Peyer's patch (tissue), 4 donors: ENCODE measurements around the gene CERS6. TPM values are rescaled to one million over a fixed set of nuclear protein-coding genes. Genes with fewer than 3 reads are reported as not detected.

Source experiments
- DNase-seq, 3 donors: peaks; one replicate each; pipeline ENCODE4 v3.0.0-alpha.2; 2017 to 2019
- H3K27ac ChIP-seq, 4 donors: fragments of 200-600 bp; sonication (generic); one replicate each; pipeline ENCODE4 v1.5.1; 2016 to 2019
- H3K27me3 ChIP-seq, 2 donors: fragments of 200-600 bp; sonication (generic); one replicate each; pipeline ENCODE4 v1.5.1; 2019
- H3K36me3 ChIP-seq, 3 donors: fragments of 200-600 bp; sonication (generic); one replicate each; pipeline ENCODE4 v1.5.1; 2016 to 2019
- H3K4me1 ChIP-seq, 4 donors: fragments of 200-600 bp; sonication (generic); one replicate each; pipeline ENCODE4 v1.5.1; 2016 to 2019
- H3K4me3 ChIP-seq, 4 donors: fragments of 200-600 bp; sonication (generic); 1 replicate in 3 of 4; 2 replicates in 1 of 4; pipeline ENCODE4 v1.5.1; 2016 to 2019; ENCODE audit warnings: mild to moderate bottlenecking in 1 of 4
- H3K9me3 ChIP-seq, 4 donors: fragments of 200-600 bp; sonication (generic); one replicate each; pipeline ENCODE4 v1.5.1; 2016 to 2019; ENCODE audit warnings: mild to moderate bottlenecking in 1 of 4
- POLR2A ChIP-seq, 2 donors: fragments of 450-650 bp; IDR thresholded peaks; one replicate each; pipeline ENCODE4 v1.5.1; 2017; ENCODE audit warnings: antibody characterized with exemption in 2 of 2, mild to moderate bottlenecking in 2 of 2, moderate library complexity in 2 of 2
- total RNA-seq, 4 donors: library from RNA; depleted of rRNA; stranded (reverse); fragments of >200 nt; gene quantifications; one replicate each; pipeline ENCODE4 v1.1.0, GENCODE V29; 2016
- TF ChIP-seq, protein P1 (sequence below), 6 experiments: fragments of 450-650 bp in 4 of 6; fragments of 200-600 bp in 2 of 6; sonication (generic) in 1 of 6; IDR thresholded peaks; one replicate each; pipeline ENCODE4 v1.5.1; 2017 to 2019; ENCODE audit warnings: antibody characterized with exemption in 6 of 6, mild to moderate bottlenecking in 3 of 6, moderate library complexity in 1 of 6

The CERS6 gene
- total RNA-seq, 4 donors from 2014 or later = 28.1 to 110 (median 96.7) TPM

- TF ChIP-seq, protein P1, sequence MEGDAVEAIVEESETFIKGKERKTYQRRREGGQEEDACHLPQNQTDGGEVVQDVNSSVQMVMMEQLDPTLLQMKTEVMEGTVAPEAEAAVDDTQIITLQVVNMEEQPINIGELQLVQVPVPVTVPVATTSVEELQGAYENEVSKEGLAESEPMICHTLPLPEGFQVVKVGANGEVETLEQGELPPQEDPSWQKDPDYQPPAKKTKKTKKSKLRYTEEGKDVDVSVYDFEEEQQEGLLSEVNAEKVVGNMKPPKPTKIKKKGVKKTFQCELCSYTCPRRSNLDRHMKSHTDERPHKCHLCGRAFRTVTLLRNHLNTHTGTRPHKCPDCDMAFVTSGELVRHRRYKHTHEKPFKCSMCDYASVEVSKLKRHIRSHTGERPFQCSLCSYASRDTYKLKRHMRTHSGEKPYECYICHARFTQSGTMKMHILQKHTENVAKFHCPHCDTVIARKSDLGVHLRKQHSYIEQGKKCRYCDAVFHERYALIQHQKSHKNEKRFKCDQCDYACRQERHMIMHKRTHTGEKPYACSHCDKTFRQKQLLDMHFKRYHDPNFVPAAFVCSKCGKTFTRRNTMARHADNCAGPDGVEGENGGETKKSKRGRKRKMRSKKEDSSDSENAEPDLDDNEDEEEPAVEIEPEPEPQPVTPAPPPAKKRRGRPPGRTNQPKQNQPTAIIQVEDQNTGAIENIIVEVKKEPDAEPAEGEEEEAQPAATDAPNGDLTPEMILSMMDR (IDR thresholded peaks at IDR 0.05) = no peak
- no peak for TF ChIP-seq POLR2A (IDR thresholded peaks at IDR 0.05)
- Histone ChIP-seq H3K36me3 (no peaks in the 10 kb centered on the region), H3K9me3 (no peaks in the 10 kb centered on the region), H3K27me3 (no peaks in the 10 kb centered on the region), H3K27ac (no peak overlapping the region), H3K4me1 (no peaks in the 10 kb centered on the region), H3K4me3 (no peak overlapping the region)
- DNase-seq = no peak
These were observed 48.3 kb downstream of the CERS6 start for GRCh38 chr2:168504323-168504722.

DNA sequence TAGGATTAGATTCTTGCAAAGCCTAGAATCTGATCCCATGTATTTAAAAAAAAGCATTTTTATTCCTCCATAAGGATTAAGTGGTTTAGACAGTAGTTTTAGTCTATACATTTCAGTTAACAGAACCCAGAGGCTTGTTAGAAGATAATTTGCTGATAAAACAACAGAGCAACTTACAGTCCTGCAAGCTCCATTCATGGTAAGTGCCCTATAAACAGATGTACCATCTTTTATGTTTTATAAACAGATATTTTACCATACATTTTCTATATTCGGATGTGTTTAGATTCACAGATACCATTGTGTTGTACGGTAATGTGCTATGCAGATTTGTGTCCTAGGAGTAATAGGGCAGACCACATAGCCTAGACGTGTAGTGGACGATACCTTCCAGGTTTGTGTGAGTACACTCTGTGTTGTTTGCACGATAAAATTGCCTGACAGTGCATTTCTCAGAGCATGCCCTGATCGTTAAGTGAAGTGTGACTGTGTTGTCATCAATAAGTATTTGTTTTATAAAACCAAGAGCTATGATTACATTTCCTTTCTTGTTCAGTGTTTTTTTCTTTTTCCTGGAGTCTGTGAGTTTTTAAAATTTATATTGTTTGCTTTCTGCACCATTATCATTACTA, 54.2 kb downstream of the CERS6 start:
- no peak overlapping the region for H3K4me3 ChIP-seq

GRCh38 chr2:168514692-168515091, 58.6 kb downstream of the CERS6 start:
- no peak for DNase-seq
- no peak overlapping the region for H3K4me3 ChIP-seq
- no peaks in the 10 kb centered on the region for H3K9me3 ChIP-seq
- H3K36me3 ChIP-seq = no peaks in the 10 kb centered on the region
- H3K27ac ChIP-seq = no peak overlapping the region
- H3K4me1 ChIP-seq = peaks cover 0 to 7% (median 0%) of the 10 kb centered on the region in 4 donors
- H3K27me3 ChIP-seq = no peaks in the 10 kb centered on the region
- TF ChIP-seq, protein P1 (IDR thresholded peaks at IDR 0.05) = no peak
- no peak for TF ChIP-seq POLR2A (IDR thresholded peaks at IDR 0.05)

More for the DNA sequence above, 54.2 kb downstream of the CERS6 start:
- H3K27ac ChIP-seq = no peak overlapping the region
- H3K4me1 ChIP-seq = no peaks in the 10 kb centered on the region
- no peaks in the 10 kb centered on the region for H3K36me3 ChIP-seq
- no peak for DNase-seq
- no peaks in the 10 kb centered on the region for H3K9me3 ChIP-seq
- H3K27me3 ChIP-seq = no peaks in the 10 kb centered on the region
- TF ChIP-seq, protein P1 (IDR thresholded peaks at IDR 0.05) = no peak
- no peak for TF ChIP-seq POLR2A (IDR thresholded peaks at IDR 0.05)

DNA sequence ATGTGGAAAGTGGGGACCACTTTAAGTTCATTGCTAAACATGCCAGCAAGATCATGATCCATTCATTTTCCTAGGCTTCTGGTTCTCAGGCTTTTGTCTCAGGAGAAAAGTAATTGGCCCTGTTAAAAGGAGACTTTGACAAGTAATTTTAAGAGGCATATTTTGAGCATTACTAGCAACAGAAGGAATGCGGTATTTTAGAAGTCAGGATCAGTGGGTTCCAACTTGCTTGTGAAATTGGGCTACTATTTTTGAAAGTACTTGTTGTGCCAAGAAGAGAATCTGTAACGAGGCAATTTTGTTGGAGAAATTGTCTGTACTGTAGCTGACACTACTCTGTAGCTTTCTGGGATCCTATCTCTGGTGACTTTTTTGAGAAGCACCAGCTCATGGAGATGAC, 59.4 kb downstream of the CERS6 start:
- Histone ChIP-seq H3K9me3 (no peaks in the 10 kb centered on the region), H3K27ac (peak overlapping the region in 2 of 4 donors; percentile 2 to 10), H3K4me1 (peaks cover 0 to 7% (median 0%) of the 10 kb centered on the region in 4 donors), H3K4me3 (no peak overlapping the region), H3K27me3 (no peaks in the 10 kb centered on the region), H3K36me3 (no peaks in the 10 kb centered on the region)
- TF ChIP-seq, protein P1 (IDR thresholded peaks at IDR 0.05) = no peak
- no peak for TF ChIP-seq POLR2A (IDR thresholded peaks at IDR 0.05)
- no peak for DNase-seq

DNA sequence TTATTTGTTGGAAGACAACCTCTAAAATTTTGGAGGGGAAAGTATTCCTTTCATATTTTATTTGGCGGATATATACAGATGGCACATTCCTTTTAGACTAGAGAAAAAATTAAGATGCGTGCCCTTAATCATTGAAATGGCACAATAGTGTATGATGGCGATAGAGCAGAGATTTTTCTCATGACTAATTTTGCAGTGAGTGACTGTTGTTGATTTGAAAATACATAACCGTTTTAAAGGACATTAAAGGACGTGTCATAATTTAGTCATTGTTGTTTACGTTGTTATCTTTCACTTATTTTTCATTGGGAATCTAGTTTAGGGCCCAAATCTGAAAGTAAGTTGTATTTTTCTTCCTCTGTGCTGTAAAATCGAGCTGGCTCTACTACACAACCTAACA, 61.7 kb downstream of the CERS6 start:
- no peak for DNase-seq
- Histone ChIP-seq H3K4me3 (no peak overlapping the region), H3K4me1 (peaks cover 0 to 21% (median 0%) of the 10 kb centered on the region in 4 donors), H3K27me3 (no peaks in the 10 kb centered on the region), H3K9me3 (no peaks in the 10 kb centered on the region), H3K36me3 (no peaks in the 10 kb centered on the region), H3K27ac (no peak overlapping the region)
- no peak for TF ChIP-seq POLR2A (IDR thresholded peaks at IDR 0.05)
- TF ChIP-seq, protein P1 (IDR thresholded peaks at IDR 0.05) = no peak
